HG03135 (cell line): ENCODE measurements around the gene TMEM245.

ENCODE experiments used
- ATAC-seq: cut with Tn5 transposase; IDR thresholded peaks from one replicate; pipeline ENCODE4 v1.9.1; 2021; ENCODE audit warnings: mild to moderate bottlenecking, moderate library complexity; ENCODE audit not compliant: unreplicated experiment

The TMEM245 gene

GRCh38 chr9:109119439-109120203 is at the start of gene TMEM245:
TSS of gene TMEM245 (minus strand) at chr9:109119947. CDS start at chr9:109119913, 34 bp downstream.
- ATAC-seq: peak; percentile 89

- ATAC-seq: no peak
Observed at GRCh38 chr9:109168170-109168569, 48.4 kb upstream of the TMEM245 start.

GRCh38 chr9:109167716-109168115 is 48.0 kb upstream of the TMEM245 start:
- no peak for ATAC-seq

GRCh38 chr9:109166771-109167601 is 47.2 kb upstream of the TMEM245 start, which contains the start of gene FRRS1L:
TSS of gene FRRS1L (minus strand) at chr9:109167249. CDS start at chr9:109167138, 111 bp downstream.
- no peak for ATAC-seq

DNA sequence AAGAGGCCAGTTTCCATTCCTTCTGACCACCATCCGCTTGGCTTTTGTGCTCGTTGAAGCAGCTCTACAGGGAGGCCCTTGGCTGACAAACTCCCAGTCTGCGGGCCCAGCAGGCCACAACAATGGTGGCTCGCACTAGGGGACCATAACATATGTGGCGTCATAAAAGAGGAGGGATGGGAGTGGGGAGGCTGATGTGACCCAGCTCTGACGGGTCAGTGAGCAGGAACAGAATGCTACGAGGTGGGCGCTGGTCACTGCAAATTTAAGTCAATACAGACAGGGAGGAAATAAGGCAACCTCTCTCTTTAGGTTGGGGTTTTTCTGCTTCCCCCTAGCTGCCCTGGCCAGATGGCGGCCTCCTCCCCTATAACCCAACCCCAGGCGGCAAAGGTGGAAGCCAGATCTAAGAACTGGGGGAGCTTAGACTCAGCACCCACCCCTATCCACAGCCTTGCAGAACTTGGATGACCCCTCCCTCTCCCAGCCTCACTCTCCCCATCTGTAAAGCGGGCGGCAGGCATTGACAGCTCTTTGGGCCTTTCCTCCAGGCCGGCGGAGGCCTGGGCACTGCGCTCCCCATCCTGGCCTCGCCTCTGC is 46.5 kb upstream of the TMEM245 start:
- no peak for ATAC-seq

- ATAC-seq: peak; percentile 76
Observed at GRCh38 chr9:109164042-109164441, 44.3 kb upstream of the TMEM245 start.

GRCh38 chr9:109163194-109163593 is 43.4 kb upstream of the TMEM245 start:
- no peak for ATAC-seq

DNA sequence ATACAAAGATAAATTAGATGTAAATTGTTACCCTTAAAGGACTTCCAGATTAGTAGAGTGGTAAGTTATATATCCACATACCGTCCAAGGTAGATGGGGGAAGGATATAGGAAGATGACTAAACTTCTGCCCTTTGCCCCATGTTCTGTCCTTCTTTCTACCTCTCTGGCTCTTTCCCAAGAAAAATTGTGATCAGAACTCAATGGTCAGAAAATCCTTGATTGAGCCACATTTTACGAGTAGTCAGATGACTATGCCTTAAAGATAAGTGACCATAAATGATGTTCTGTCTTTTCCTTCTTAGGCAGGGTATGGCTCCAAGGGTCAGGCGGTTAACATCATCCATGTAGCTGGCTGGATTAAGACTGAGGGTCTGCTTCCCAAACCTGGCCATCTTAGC is 42.9 kb upstream of the TMEM245 start:
- no peak for ATAC-seq

DNA sequence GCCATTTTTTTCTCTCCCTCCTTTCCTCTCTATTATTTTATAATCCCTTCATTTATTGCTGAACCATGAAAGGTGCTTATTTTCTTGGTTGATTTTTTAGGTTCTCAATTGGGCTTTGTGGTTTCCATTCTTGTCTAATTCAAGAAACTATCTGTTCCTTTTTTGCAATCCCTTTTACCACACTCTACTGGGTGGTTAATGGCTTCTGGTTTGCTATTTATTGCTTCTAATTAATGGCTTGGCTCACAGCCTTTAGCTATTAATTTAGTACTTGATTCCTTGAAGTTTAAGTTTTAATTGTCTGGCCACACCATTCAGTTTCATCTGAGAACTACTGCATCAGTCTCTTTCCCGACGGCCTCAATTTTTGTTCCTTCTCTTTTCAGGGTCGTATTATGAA is 41.7 kb upstream of the TMEM245 start:
- no peak for ATAC-seq

GRCh38 chr9:109159583-109159982 is 39.8 kb upstream of the TMEM245 start:
- no peak for ATAC-seq

GRCh38 chr9:109158651-109159050 is 38.9 kb upstream of the TMEM245 start:
- no peak for ATAC-seq

DNA sequence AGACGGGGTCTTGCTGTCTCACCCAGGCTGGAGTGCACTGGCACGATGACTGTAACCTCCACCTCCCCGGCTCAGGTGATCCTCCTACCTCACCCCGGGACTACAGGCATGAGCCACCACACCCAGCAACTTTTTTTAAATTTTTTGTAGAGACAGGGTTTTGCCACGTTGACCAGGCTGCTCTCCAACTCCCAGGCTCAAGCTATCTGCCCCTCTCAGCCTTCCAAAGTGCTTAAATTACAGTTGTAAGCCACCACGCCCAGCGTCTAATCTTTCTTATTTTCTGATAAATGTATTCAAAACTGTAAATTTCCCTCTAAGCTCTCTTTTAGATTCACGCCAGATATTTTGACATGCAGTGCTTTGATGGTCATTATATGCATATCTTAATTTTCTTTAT is 37.0 kb upstream of the TMEM245 start:
- ATAC-seq: no peak

GRCh38 chr9:109150925-109151545 is 31.3 kb upstream of the TMEM245 start:
- ATAC-seq: no peak

DNA sequence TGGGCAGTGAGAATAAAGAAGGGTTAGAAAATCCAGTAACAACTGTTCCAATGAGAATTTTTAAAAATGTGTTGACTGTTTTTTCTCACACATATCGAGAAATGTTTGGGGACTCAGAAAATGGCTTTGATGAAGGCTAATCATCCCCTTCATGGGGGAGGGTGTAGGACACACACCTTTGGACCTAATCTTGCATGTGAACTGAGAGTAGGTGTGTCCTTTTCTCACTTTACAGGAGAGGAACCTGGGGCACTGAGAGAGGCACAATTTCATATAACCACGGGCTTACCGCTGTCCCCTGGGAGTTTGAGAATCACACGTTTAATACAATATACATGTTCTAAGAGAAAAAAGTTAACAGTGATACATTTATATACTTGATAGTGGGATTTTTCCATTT is 30.0 kb upstream of the TMEM245 start:
- ATAC-seq: no peak

GRCh38 chr9:109149089-109149488 is 29.3 kb upstream of the TMEM245 start:
- no peak for ATAC-seq

GRCh38 chr9:109145051-109145450 is 25.3 kb upstream of the TMEM245 start:
- ATAC-seq: no peak

GRCh38 chr9:109143881-109144562 is 24.3 kb upstream of the TMEM245 start:
- ATAC-seq: peak; percentile 100

DNA sequence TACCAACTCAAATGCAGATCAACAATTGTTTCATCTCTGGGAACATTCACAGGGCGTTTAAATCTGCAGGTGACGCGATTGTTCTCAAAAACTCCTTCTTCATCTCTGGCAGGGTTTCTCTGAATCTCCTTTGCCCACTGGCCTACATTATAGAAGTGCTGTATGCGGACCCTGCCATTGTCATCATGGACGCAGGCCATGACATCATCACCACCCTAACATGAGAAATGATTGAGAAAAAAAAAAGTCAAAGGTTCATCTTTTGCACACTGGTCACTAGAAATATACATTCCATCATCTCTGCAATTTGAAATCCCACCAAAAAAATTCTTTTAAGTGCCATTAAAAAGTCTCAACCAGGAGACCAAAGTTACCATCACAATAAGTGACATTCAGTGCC is 21.6 kb upstream of the TMEM245 start:
- ATAC-seq: no peak

DNA sequence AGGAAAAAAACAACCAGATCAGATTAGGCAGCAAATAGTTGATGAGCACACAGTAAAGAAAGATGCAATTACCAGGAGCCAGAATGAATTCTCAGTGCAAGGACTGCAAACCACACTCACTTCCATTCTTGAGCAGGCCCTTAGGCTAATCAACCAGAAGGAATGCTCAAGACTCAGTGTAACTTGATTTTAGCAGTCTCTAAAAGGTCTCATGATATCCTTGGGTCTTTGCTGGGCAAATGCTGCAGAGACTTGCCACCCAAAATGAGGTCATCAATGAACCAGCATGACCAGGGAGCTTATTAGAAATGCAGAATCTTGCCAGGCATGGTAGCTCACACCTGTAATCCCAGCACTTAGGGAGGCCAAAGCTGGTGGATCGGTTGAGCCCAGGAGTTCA is 20.1 kb upstream of the TMEM245 start:
- ATAC-seq: no peak

DNA sequence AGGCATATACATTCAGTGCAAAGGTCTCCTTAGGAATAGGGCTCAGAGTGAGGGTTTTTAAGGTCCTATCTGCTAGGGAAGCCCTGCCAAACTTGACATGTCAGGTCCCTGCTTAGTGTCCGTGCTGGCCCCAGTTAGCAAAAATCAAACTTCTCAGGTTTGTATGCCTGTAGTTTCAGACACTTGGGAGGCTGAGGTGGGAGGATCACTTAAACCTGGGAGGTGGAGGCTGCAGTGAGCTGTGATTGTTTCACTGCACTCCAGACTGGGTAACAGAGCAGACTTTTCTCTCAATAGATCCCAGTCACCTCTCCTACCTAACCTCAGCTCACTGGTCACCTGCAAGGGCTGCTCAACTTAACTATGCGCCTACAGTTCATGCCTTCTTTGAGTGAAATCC is 18.7 kb upstream of the TMEM245 start:
- ATAC-seq: no peak

DNA sequence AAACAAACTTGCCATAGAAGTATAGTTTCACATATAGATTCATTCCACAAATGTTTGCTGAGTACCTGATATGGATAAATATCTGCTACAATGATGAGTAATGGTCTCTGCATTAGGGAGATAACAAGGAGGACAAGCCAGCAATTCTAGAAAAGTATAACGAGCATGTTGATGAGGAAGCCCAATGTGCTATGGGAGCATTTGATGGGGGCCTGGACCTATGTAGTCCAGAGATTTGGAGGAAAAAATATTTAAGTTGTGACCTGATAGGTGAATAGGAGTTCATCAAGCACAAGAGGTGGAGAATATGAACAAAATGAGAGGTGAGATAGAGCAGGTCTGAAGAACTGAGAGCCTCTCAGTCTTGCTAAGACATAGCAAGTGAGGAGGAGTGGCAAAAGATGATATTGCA is 14.4 kb upstream of the TMEM245 start:
- no peak for ATAC-seq
